ENCODE results near the gene NMUR1. TPM values are rescaled to one million over a fixed set of nuclear protein-coding genes. Genes with fewer than 3 reads are reported as not detected.

Gene NMUR1
- polyA plus RNA-seq, 1 donor (not counting 4 experiments of a cell fraction or from before 2014, with no cell fraction given) = not detected

- dilution Hi-C loops (cut with MboI; ENCODE audit: extremely low pct_ligation_motif_present, low sequenced_read_pairs) = no loop called here
- Histone ChIP-seq H3K9me1 (ENCODE audit: control insufficient read depth, extremely low read depth, insufficient read depth, low read length) (no peaks in the 10 kb centered on the region), H3K27me3 (ENCODE audit: control insufficient read depth, extremely low read depth, insufficient read depth, low read length) (peaks cover 3% of the 10 kb centered on the region), H3K79me2 (ENCODE audit: control insufficient read depth, insufficient read depth, low read length) (no peaks in the 10 kb centered on the region), H3K9me3 (ENCODE audit: control insufficient read depth, low read depth, low read length) (no peaks in the 10 kb centered on the region), H3K4me3 (ENCODE audit: control insufficient read depth in 2 of 3, extremely low read depth in 1 of 3, insufficient read depth in 2 of 3, low read depth in 1 of 3, low read length in 3 of 3) (no peak overlapping the region), H3K4me2 (ENCODE audit: control insufficient read depth, extremely low read depth, insufficient read depth, low read depth, low read length) (no peak overlapping the region), H3K36me3 (ENCODE audit: control insufficient read depth in 2 of 2, extremely low read depth in 1 of 2, insufficient read depth in 2 of 2, low read length in 2 of 2) (no peaks in the 10 kb centered on the region), H4K20me1 (ENCODE audit: control insufficient read depth, extremely low read depth, insufficient read depth, low read length) (no peaks in the 10 kb centered on the region), H3K27ac (ENCODE audit: control insufficient read depth, insufficient read depth, low read length) (no peak overlapping the region), H2AFZ (ENCODE audit: control insufficient read depth, low read length) (no peak overlapping the region), H3K9ac (ENCODE audit: control insufficient read depth, extremely low read depth, insufficient read depth, low read length) (no peak overlapping the region), H3K4me1 (ENCODE audit: control insufficient read depth, extremely low read depth, insufficient read depth, low read length) (peaks cover 10% of the 10 kb centered on the region)
- DNase-seq (ENCODE audit: low read depth, low spot score) (no peak), FAIRE-seq (no peak)
- TF ChIP-seq EZH2 (IDR thresholded peaks at IDR 0.05; ENCODE audit: low read length) = no peak
- TF ChIP-seq CTCF (optimal IDR thresholded peaks at IDR 0.05 in 1 of 3, IDR thresholded peaks at IDR 0.05 in 1 of 3, conservative IDR thresholded peaks at IDR 0.05 in 1 of 3; ENCODE audit: extremely low read depth in 1 of 3, insufficient read depth in 2 of 3, low read length in 3 of 3) = no peak
These were observed 14.6 kb downstream of the NMUR1 start for GRCh38 chr2:231515603-231516002.

- Histone ChIP-seq H3K36me3 (ENCODE audit: control insufficient read depth in 2 of 2, extremely low read depth in 1 of 2, insufficient read depth in 2 of 2, low read length in 2 of 2) (no peaks in the 10 kb centered on the region), H3K4me1 (ENCODE audit: control insufficient read depth, extremely low read depth, insufficient read depth, low read length) (peaks cover 10% of the 10 kb centered on the region), H4K20me1 (ENCODE audit: control insufficient read depth, extremely low read depth, insufficient read depth, low read length) (no peaks in the 10 kb centered on the region), H3K4me3 (ENCODE audit: control insufficient read depth in 2 of 3, extremely low read depth in 1 of 3, insufficient read depth in 2 of 3, low read depth in 1 of 3, low read length in 3 of 3) (peak overlapping the region; percentile 46 to 78 (median 57)), H3K9ac (ENCODE audit: control insufficient read depth, extremely low read depth, insufficient read depth, low read length) (peak overlapping the region; percentile 81), H2AFZ (ENCODE audit: control insufficient read depth, low read length) (peak overlapping the region; percentile 95), H3K27me3 (ENCODE audit: control insufficient read depth, extremely low read depth, insufficient read depth, low read length) (no peaks in the 10 kb centered on the region), H3K27ac (ENCODE audit: control insufficient read depth, insufficient read depth, low read length) (peak overlapping the region; percentile 58), H3K9me3 (ENCODE audit: control insufficient read depth, low read depth, low read length) (no peaks in the 10 kb centered on the region), H3K4me2 (ENCODE audit: control insufficient read depth, extremely low read depth, insufficient read depth, low read depth, low read length) (peak overlapping the region; percentile 96), H3K9me1 (ENCODE audit: control insufficient read depth, extremely low read depth, insufficient read depth, low read length) (no peaks in the 10 kb centered on the region), H3K79me2 (ENCODE audit: control insufficient read depth, insufficient read depth, low read length) (no peaks in the 10 kb centered on the region)
- FAIRE-seq (no peak), DNase-seq (ENCODE audit: low read depth, low spot score) (no peak)
- dilution Hi-C loops (cut with MboI; ENCODE audit: extremely low pct_ligation_motif_present, low sequenced_read_pairs) = no loop called here
- TF ChIP-seq EZH2 (IDR thresholded peaks at IDR 0.05; ENCODE audit: low read length) (no peak), CTCF (optimal IDR thresholded peaks at IDR 0.05 in 1 of 3, IDR thresholded peaks at IDR 0.05 in 1 of 3, conservative IDR thresholded peaks at IDR 0.05 in 1 of 3; ENCODE audit: extremely low read depth in 1 of 3, insufficient read depth in 2 of 3, low read length in 3 of 3) (no peak)
These were observed 15.3 kb downstream of the NMUR1 start for GRCh38 chr2:231514951-231515297.

All from keratinocyte (primary cell).